Panc1 (cell line): Measurements from ENCODE around the gene MTREX.

ENCODE experiments used
- CTCF ChIP-seq: fragments of 450-650 bp; IDR thresholded peaks from 2 replicates; pipeline ENCODE4 v1.5.1; 2017; ENCODE audit warnings: mild to moderate bottlenecking
- POLR2AphosphoS5 ChIP-seq: IDR thresholded peaks from 2 replicates; pipeline ENCODE4 v1.6.1; 2012; ENCODE audit warnings: mild to moderate bottlenecking, low read depth, low read length, moderate library complexity

- TF ChIP-seq CTCF: no peak
- no peak for TF ChIP-seq POLR2AphosphoS5
These were observed 119.4 kb downstream of the MTREX start for GRCh38 chr5:55427157-55427556.
